Measurements from ENCODE around the gene OSGEP.

OSGEP gene

GRCh38 chr14:20435582-20436362 is 18.8 kb downstream of the OSGEP start, which contains the start of gene KLHL33:
Gene KLHL33 (minus strand): TSS chr14:20436166. CDS start chr14:20435811, 355 bp downstream.
- Histone ChIP-seq H3K27me3 (no peaks in the 10 kb centered on the region), H3K9me3 (no peaks in the 10 kb centered on the region), H3K27ac (peak within 1 kb of the TSS; percentile 90), H3K4me3 (peak within 1 kb of the TSS; percentile 68), H3K9ac (peak within 1 kb of the TSS; percentile 83), H3K4me1 (peaks cover 96% of the 10 kb centered on the region), H3K36me3 (peaks cover under 1% of the 10 kb centered on the region; the same call in 1 of the 2 replicates), H4K20me1 (no peaks in the 10 kb centered on the region), H3K4me2 (peak within 1 kb of the TSS; percentile 97)
- no peak for TF ChIP-seq Cebpa-rat (IDR thresholded peaks at IDR 0.05)

- TF ChIP-seq Cebpa-rat (IDR thresholded peaks at IDR 0.05), result no peak
- Histone ChIP-seq H3K27ac (peak overlapping the region; percentile 90), H3K9me3 (no peaks in the 10 kb centered on the region), H3K4me2 (peak overlapping the region; percentile 97), H3K4me3 (peak overlapping the region; percentile 68), H3K9ac (peak overlapping the region; percentile 83), H3K4me1 (peaks cover 96% of the 10 kb centered on the region), H4K20me1 (no peaks in the 10 kb centered on the region), H3K27me3 (no peaks in the 10 kb centered on the region), H3K36me3 (peaks cover 9% of the 10 kb centered on the region)
Measured at GRCh38 chr14:20434701-20435581, 19.7 kb downstream of the OSGEP start.

DNA sequence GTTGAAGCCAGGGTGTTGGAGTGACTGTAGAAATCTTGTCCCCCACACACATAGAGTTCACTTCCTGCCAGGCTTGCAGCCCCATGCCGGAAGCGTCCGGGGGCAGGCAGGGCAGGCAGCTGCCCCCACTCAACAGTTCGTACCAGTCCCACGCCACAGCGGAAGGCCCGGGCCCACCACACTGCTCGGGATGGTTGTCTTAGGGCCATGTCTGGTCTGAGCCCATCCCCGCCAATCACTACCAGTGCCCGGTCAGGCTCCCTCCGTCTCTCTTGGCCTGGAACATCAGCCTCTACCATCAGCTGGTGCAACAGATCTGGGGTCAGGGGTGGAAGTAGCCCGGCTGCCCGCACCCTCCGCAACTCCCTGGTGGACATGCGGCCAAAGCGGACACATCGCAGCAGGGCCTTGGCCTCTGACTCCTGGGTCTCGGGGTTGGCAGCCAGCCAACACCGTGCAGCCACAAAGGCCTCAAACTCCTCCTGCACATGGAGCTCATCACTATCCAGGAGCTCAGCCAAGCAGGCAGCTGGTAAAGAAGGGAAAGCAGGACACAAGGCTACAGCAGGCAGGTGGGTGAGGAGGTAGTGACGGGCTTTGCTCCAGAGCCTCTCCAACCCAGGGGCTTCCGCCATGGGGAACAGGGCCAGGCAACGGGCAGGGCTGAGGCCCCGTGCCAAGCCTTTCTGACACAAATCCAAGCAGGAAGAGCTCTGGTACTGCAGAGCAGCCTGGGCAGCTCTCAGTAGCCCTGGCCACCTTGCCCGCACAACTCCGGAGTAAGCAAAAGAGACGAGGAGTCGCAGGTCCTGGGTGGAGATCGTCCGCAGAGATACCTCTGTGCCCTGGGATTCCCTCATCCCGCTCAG is 24.6 kb downstream of the OSGEP start:
- no peak for TF ChIP-seq Cebpa-rat (IDR thresholded peaks at IDR 0.05)
- Histone ChIP-seq H3K4me3 (peak overlapping the region; percentile 51), H3K9ac (peak overlapping the region; percentile 92)

DNA sequence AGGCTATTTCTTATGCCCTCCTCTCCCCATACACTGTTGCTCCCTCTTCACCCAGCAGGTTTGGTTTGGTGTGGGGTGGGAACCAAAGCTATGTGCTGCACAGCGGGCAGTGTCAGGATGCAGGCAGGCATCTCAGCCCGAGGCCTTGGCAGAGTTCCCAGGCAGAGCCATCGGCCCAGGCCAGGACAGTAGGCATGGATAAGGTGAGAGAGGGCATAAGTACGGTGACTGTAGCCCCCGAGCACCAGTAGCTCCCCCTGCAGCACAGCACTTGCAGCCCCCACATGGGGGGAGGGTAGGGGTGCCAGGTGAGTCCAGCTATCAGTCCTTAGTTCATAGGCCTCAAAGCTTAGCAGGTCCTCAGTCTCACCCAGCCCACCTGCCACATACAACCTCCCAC is 25.8 kb downstream of the OSGEP start:
- peak overlapping the region; percentile 51 for H3K4me3 ChIP-seq
- peak overlapping the region; percentile 85 for H3K4me2 ChIP-seq
- peaks cover 90% of the 10 kb centered on the region for H3K4me1 ChIP-seq

More for the DNA sequence above, 24.6 kb downstream of the OSGEP start:
- Histone ChIP-seq H3K4me1 (peaks cover 95% of the 10 kb centered on the region), H3K9me3 (no peaks in the 10 kb centered on the region), H4K20me1 (no peaks in the 10 kb centered on the region), H3K36me3 (peaks cover 23% of the 10 kb centered on the region), H3K4me2 (peak overlapping the region; percentile 85), H3K27me3 (no peaks in the 10 kb centered on the region), H3K27ac (peak overlapping the region; percentile 97)

DNA sequence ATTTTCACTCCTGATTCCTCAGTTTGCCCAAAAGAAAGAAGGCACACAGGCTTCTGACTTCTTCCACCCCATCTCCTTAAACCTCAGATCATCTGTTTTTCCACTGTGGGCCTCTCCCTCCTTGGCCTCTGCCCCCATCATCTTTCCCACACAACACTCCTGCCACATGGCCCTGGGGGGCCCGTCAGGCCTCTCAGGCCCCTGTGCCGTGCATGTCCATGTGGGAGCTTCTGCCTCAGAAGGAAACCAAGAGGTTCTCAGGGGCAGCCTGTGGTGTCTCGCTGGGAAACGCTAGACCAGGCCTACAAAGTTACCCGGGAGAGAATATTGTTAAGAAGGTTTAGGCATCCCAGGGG is 26.6 kb downstream of the OSGEP start:
- no peaks in the 10 kb centered on the region for H3K9me3 ChIP-seq
- TF ChIP-seq Cebpa-rat (IDR thresholded peaks at IDR 0.05), result no peak
- peak overlapping the region; percentile 51 for H3K4me3 ChIP-seq
- H3K4me1 ChIP-seq, result peaks cover 90% of the 10 kb centered on the region
- no peaks in the 10 kb centered on the region for H3K27me3 ChIP-seq
- no peaks in the 10 kb centered on the region for H4K20me1 ChIP-seq
- H3K9ac ChIP-seq, result peak overlapping the region; percentile 92
- peak overlapping the region; percentile 85 for H3K4me2 ChIP-seq
- peaks cover 35% of the 10 kb centered on the region for H3K36me3 ChIP-seq
- peak overlapping the region; percentile 97 for H3K27ac ChIP-seq

More for the DNA sequence above, 25.8 kb downstream of the OSGEP start:
- Histone ChIP-seq H3K27ac (peak overlapping the region; percentile 97), H3K27me3 (no peaks in the 10 kb centered on the region), H3K36me3 (peaks cover 34% of the 10 kb centered on the region), H3K9ac (peak overlapping the region; percentile 92), H4K20me1 (no peaks in the 10 kb centered on the region), H3K9me3 (no peaks in the 10 kb centered on the region)
- no peak for TF ChIP-seq Cebpa-rat (IDR thresholded peaks at IDR 0.05)

GRCh38 chr14:20427231-20428009 is 27.2 kb downstream of the OSGEP start:
- no peak for TF ChIP-seq Cebpa-rat (IDR thresholded peaks at IDR 0.05)
- no peaks in the 10 kb centered on the region for H3K27me3 ChIP-seq
- peak overlapping the region; percentile 97 for H3K27ac ChIP-seq
- H3K4me2 ChIP-seq, result peak overlapping the region; percentile 85
- H4K20me1 ChIP-seq, result no peaks in the 10 kb centered on the region
- H3K4me3 ChIP-seq, result peak overlapping the region; percentile 51
- H3K9ac ChIP-seq, result peak overlapping the region; percentile 92
- peaks cover 84% of the 10 kb centered on the region for H3K4me1 ChIP-seq
- peaks cover 35% of the 10 kb centered on the region for H3K36me3 ChIP-seq
- no peaks in the 10 kb centered on the region for H3K9me3 ChIP-seq

DNA sequence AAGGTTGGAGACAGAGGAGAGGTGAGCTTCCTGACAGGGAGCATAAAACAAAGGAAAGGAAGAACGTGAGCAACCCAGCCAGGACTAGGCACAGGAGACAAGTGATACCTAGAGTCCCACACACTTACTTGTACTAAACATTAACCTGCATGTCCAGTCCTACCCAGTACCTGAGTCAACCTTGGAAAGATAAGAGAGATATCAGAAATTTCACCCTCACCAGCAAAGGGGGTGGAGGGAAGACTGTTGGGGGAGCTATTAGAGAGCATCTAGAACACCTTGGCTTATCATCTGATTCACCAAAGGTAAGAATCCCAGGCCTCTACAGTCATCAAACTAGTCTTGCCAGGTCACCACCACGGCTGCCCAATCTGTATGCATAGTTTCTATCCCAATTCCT is 29.8 kb downstream of the OSGEP start:
- Histone ChIP-seq H4K20me1 (no peaks in the 10 kb centered on the region), H3K27me3 (no peaks in the 10 kb centered on the region), H3K27ac (peak overlapping the region; percentile 59), H3K9ac (no peak overlapping the region), H3K4me3 (no peak overlapping the region), H3K9me3 (no peaks in the 10 kb centered on the region), H3K36me3 (peaks cover 26% of the 10 kb centered on the region), H3K4me1 (peaks cover 73% of the 10 kb centered on the region), H3K4me2 (peak overlapping the region; percentile 29; the same call in 1 of the 2 replicates)
- no peak for TF ChIP-seq Cebpa-rat (IDR thresholded peaks at IDR 0.05)

- H3K4me1 ChIP-seq, result peaks cover 73% of the 10 kb centered on the region
- H3K4me2 ChIP-seq, result peak overlapping the region; percentile 33; the same call in 1 of the 2 replicates
- TF ChIP-seq Cebpa-rat (IDR thresholded peaks at IDR 0.05), result no peak
- H3K9me3 ChIP-seq, result no peaks in the 10 kb centered on the region
- no peaks in the 10 kb centered on the region for H3K27me3 ChIP-seq
- no peak overlapping the region for H3K9ac ChIP-seq
- peaks cover 18% of the 10 kb centered on the region for H3K36me3 ChIP-seq
- no peak overlapping the region for H3K4me3 ChIP-seq
- H3K27ac ChIP-seq, result peak overlapping the region; percentile 62
- H4K20me1 ChIP-seq, result no peaks in the 10 kb centered on the region
Measured at GRCh38 chr14:20422886-20423285, 31.7 kb downstream of the OSGEP start.

Data from BLaER1 (cell line).